SK-N-SH treated with all-trans-retinoic acid at 6 μM for 48 hours (cell line): ENCODE measurements around the gene LPIN1.

Source experiments
- ARNTL ChIP-seq: fragments of 450-650 bp; formaldehyde crosslinking; IDR thresholded peaks from 2 replicates; pipeline ENCODE4 v1.5.0; 2020; ENCODE audit warnings: low read depth, mild to moderate bottlenecking, moderate library complexity, borderline replicate concordance
- ESRRG ChIP-seq: fragments of 250-450 bp; sonication (Bioruptor Pico); IDR thresholded peaks from 2 replicates; pipeline ENCODE4 v1.6.1; 2021; ENCODE audit warnings: mild to moderate bottlenecking
- GLIS3 ChIP-seq: fragments of 250-450 bp; sonication (Bioruptor Pico); IDR thresholded peaks from 2 replicates; pipeline ENCODE4 v1.5.0; 2020; ENCODE audit warnings: mild to moderate bottlenecking, moderate library complexity
- PPARA ChIP-seq: fragments of 250-450 bp; sonication (Bioruptor Pico); IDR thresholded peaks from 2 replicates; pipeline ENCODE4 v1.5.0; 2020; ENCODE audit warnings: mild to moderate bottlenecking, borderline replicate concordance
- RARB ChIP-seq: fragments of 250-450 bp; sonication (Bioruptor Pico); IDR thresholded peaks from 2 replicates; pipeline ENCODE4 v1.8.0; 2021; ENCODE audit warnings: mild to moderate bottlenecking, moderate library complexity
- SNAI2 ChIP-seq: fragments of 250-450 bp; sonication (Bioruptor Pico); IDR thresholded peaks from 2 replicates; pipeline ENCODE4 v1.5.0; 2020; ENCODE audit warnings: mild to moderate bottlenecking, moderate library complexity
- TSHZ2 ChIP-seq: fragments of 250-450 bp; sonication (Bioruptor Pico); IDR thresholded peaks from 2 replicates; pipeline ENCODE4 v1.5.0; 2020; ENCODE audit warnings: mild to moderate bottlenecking, moderate library complexity
- ZFP3 ChIP-seq: fragments of 250-450 bp; sonication (Bioruptor Pico); IDR thresholded peaks from 2 replicates; pipeline ENCODE4 v1.5.0; 2020; ENCODE audit warnings: mild to moderate bottlenecking, moderate library complexity
- TF ChIP-seq, protein P1 (sequence below): fragments of 250-450 bp; sonication (Bioruptor Pico); IDR thresholded peaks from 2 replicates; pipeline ENCODE4 v1.8.0; 2020; ENCODE audit warnings: mild to moderate bottlenecking, moderate library complexity, borderline replicate concordance

DNA sequence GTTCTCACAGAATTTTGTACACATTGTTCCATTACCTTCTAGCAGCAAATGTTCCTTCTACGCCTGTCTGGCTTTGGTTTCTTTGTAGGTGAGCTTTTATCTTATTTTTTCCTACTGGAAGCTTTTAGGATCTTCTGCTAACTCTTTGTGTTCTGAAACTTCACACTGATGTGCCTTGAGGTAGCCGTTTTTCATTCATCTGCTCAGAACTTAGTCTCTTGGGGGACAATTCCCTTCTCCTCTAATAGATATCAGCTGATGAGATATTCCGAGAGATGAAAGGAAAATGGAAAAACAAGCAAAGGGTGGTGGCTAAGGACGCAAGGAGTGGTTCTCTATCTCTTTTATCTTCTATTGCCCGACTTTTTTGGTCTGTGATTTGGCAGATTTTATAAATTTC lies 27.8 kb upstream of the LPIN1 start:
- TF ChIP-seq PPARA (CRISPR knock-in tag) (no peak), ARNTL (no peak), SNAI2 (CRISPR knock-in tag) (no peak), TSHZ2 (no peak), ESRRG (no peak), GLIS3 (CRISPR knock-in tag) (no peak), RARB (CRISPR knock-in tag) (no peak), ZFP3 (CRISPR knock-in tag) (no peak)
- TF ChIP-seq, protein P1, sequence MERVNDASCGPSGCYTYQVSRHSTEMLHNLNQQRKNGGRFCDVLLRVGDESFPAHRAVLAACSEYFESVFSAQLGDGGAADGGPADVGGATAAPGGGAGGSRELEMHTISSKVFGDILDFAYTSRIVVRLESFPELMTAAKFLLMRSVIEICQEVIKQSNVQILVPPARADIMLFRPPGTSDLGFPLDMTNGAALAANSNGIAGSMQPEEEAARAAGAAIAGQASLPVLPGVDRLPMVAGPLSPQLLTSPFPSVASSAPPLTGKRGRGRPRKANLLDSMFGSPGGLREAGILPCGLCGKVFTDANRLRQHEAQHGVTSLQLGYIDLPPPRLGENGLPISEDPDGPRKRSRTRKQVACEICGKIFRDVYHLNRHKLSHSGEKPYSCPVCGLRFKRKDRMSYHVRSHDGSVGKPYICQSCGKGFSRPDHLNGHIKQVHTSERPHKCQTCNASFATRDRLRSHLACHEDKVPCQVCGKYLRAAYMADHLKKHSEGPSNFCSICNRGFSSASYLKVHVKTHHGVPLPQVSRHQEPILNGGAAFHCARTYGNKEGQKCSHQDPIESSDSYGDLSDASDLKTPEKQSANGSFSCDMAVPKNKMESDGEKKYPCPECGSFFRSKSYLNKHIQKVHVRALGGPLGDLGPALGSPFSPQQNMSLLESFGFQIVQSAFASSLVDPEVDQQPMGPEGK: no peak
